Measurements from ENCODE around the gene TFF2.

TFF2 gene

GRCh38 chr21:42299324-42300044 is 51.3 kb downstream of the TFF2 start:
- H3K27me3 ChIP-seq: no peaks in the 10 kb centered on the region
- H3K9me3 ChIP-seq: no peaks in the 10 kb centered on the region
- H3K27ac ChIP-seq: no peak overlapping the region
- H3K4me3 ChIP-seq (ENCODE audit: low read depth in 1 of 2, low read length in 1 of 2): no peak overlapping the region
- TF ChIP-seq CTCF (IDR thresholded peaks at IDR 0.05): no peak
- peaks cover 24 to 30% of the 10 kb centered on the region in 2 experiments for H3K4me1 ChIP-seq (ENCODE audit: control insufficient read depth in 1 of 2, insufficient read depth in 1 of 2, low read depth in 1 of 2, low read length in 1 of 2)
- peaks cover 32% of the 10 kb centered on the region for H3K36me3 ChIP-seq

- no peaks in the 10 kb centered on the region for H3K9me3 ChIP-seq
- H3K27ac ChIP-seq: no peak overlapping the region
- peaks cover 24 to 30% of the 10 kb centered on the region in 2 experiments for H3K4me1 ChIP-seq (ENCODE audit: control insufficient read depth in 1 of 2, insufficient read depth in 1 of 2, low read depth in 1 of 2, low read length in 1 of 2)
- peaks cover 40% of the 10 kb centered on the region for H3K36me3 ChIP-seq
- H3K4me3 ChIP-seq (ENCODE audit: low read depth in 1 of 2, low read length in 1 of 2): no peak overlapping the region
- TF ChIP-seq CTCF (IDR thresholded peaks at IDR 0.05): no peak
- H3K27me3 ChIP-seq: no peaks in the 10 kb centered on the region
Observed at GRCh38 chr21:42298657-42299056, 52.1 kb downstream of the TFF2 start.

- Histone ChIP-seq H3K9me3 (no peaks in the 10 kb centered on the region), H3K36me3 (peaks cover 44% of the 10 kb centered on the region), H3K4me3 (ENCODE audit: low read depth in 1 of 2, low read length in 1 of 2) (no peak overlapping the region), H3K27ac (no peak overlapping the region), H3K27me3 (no peaks in the 10 kb centered on the region), H3K4me1 (ENCODE audit: control insufficient read depth in 1 of 2, insufficient read depth in 1 of 2, low read depth in 1 of 2, low read length in 1 of 2) (peaks cover 24 to 27% of the 10 kb centered on the region in 2 experiments)
- TF ChIP-seq CTCF (IDR thresholded peaks at IDR 0.05): no peak
Observed at GRCh38 chr21:42298237-42298636, 52.6 kb downstream of the TFF2 start.

- Histone ChIP-seq H3K4me1 (ENCODE audit: control insufficient read depth in 1 of 2, insufficient read depth in 1 of 2, low read depth in 1 of 2, low read length in 1 of 2) (peaks cover 18% of the 10 kb centered on the region in 2 experiments), H3K36me3 (peaks cover 53% of the 10 kb centered on the region), H3K27me3 (no peaks in the 10 kb centered on the region), H3K4me3 (ENCODE audit: low read depth in 1 of 2, low read length in 1 of 2) (no peak overlapping the region), H3K9me3 (no peaks in the 10 kb centered on the region), H3K27ac (no peak overlapping the region)
- TF ChIP-seq CTCF (IDR thresholded peaks at IDR 0.05): no peak
Observed at GRCh38 chr21:42297377-42297776, 53.4 kb downstream of the TFF2 start.

GRCh38 chr21:42296501-42296900 is 54.3 kb downstream of the TFF2 start:
- no peaks in the 10 kb centered on the region for H3K9me3 ChIP-seq
- peaks cover 62% of the 10 kb centered on the region for H3K36me3 ChIP-seq
- H3K27me3 ChIP-seq: no peaks in the 10 kb centered on the region
- no peak overlapping the region for H3K27ac ChIP-seq
- TF ChIP-seq CTCF (IDR thresholded peaks at IDR 0.05): no peak
- H3K4me1 ChIP-seq (ENCODE audit: control insufficient read depth in 1 of 2, insufficient read depth in 1 of 2, low read depth in 1 of 2, low read length in 1 of 2): peaks cover 10 to 11% of the 10 kb centered on the region in 2 experiments
- no peak overlapping the region for H3K4me3 ChIP-seq (ENCODE audit: low read depth in 1 of 2, low read length in 1 of 2)
